Retinal pigment epithelial cell (primary cell): Measurements from ENCODE around the gene RNF149.
"Not testable (repeated sequence)": the region's sequence is repeated elsewhere in the genome, so short reads cannot be mapped to it uniquely, and the experiment has no call there.

Source experiments
- DNase-seq: peaks from one replicate; pipeline ENCODE4 v3.0.0-alpha.2; 2010; ENCODE audit warnings: low read depth
- H3K4me3 ChIP-seq: 2 replicates; pipeline ENCODE4 v1.5.1; 2011; ENCODE audit warnings: mild to moderate bottlenecking, low read length, control low read depth, moderate library complexity
- TF ChIP-seq, protein P1 (sequence below): conservative IDR thresholded peaks from 2 replicates; pipeline ENCODE4 v1.5.1; 2011; ENCODE audit warnings: low read depth, low read length, control low read depth, inconsistent platforms

Gene RNF149, protein sequence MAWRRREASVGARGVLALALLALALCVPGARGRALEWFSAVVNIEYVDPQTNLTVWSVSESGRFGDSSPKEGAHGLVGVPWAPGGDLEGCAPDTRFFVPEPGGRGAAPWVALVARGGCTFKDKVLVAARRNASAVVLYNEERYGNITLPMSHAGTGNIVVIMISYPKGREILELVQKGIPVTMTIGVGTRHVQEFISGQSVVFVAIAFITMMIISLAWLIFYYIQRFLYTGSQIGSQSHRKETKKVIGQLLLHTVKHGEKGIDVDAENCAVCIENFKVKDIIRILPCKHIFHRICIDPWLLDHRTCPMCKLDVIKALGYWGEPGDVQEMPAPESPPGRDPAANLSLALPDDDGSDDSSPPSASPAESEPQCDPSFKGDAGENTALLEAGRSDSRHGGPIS

DNA sequence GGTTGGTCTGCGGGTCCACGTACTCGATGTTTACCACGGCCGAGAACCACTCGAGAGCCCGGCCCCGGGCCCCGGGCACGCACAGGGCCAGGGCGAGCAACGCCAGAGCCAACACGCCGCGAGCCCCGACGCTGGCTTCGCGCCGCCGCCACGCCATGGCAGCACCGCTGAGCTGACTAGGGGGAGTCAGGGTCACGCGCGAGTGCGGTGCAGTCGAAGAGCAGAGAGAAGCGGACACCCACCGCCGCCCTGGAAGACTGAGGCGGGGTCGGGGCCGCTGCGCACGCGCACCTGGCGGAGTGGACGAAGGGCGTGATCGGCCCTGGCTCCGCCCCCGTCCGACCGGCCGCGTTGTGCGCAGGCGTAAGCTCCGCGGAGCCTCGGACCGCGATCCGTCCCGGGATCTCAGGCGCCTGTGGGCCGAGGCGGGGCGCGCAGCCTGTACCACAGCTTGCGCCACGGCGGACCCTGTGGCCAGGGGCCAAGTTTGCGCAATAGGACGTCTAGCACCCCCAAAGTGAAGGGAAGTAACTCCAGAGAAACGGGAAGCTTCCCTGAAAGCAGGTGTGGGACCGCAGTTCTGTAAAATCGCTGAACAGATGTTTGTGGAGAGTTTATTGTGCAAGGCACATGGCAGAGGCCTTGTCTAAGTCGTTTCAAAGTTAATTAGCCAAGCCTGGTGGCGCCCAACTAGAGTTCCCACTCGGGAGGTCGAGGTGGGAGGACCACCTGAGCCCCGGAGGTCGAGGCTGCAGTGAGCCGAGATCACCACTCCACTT is at the start of gene RNF149:
RNF149 (minus strand) TSS at position 270 of the 779 bp plus-strand sequence; CDS start at position 157, 113 bp downstream.
- H3K4me3 ChIP-seq: peak within 1 kb of the TSS; percentile 71
- TF ChIP-seq, protein P1, sequence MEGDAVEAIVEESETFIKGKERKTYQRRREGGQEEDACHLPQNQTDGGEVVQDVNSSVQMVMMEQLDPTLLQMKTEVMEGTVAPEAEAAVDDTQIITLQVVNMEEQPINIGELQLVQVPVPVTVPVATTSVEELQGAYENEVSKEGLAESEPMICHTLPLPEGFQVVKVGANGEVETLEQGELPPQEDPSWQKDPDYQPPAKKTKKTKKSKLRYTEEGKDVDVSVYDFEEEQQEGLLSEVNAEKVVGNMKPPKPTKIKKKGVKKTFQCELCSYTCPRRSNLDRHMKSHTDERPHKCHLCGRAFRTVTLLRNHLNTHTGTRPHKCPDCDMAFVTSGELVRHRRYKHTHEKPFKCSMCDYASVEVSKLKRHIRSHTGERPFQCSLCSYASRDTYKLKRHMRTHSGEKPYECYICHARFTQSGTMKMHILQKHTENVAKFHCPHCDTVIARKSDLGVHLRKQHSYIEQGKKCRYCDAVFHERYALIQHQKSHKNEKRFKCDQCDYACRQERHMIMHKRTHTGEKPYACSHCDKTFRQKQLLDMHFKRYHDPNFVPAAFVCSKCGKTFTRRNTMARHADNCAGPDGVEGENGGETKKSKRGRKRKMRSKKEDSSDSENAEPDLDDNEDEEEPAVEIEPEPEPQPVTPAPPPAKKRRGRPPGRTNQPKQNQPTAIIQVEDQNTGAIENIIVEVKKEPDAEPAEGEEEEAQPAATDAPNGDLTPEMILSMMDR: no peak
- DNase-seq: peak; percentile 55

DNA sequence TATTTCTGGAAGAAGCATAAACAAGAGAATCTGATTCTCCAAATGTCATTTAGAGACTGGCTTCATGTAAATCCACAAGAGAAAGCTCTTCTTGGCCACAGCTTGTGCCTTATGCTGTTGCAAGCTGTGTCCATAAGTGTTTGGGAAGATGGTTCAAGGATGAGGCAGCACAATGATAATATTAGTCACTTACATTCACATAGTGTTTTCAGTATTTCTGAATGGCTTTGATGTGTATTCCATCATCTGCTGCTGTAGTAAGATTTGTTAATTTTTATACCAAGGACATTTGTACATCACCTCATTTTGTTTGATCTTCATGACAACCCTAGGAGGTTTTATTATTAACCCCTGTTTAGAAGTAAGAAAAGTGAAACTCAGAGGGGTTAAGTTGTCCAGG is 48.9 kb upstream of the RNF149 start:
- TF ChIP-seq, protein P1: no peak
- H3K4me3 ChIP-seq: no peak overlapping the region
- DNase-seq: no peak

DNA sequence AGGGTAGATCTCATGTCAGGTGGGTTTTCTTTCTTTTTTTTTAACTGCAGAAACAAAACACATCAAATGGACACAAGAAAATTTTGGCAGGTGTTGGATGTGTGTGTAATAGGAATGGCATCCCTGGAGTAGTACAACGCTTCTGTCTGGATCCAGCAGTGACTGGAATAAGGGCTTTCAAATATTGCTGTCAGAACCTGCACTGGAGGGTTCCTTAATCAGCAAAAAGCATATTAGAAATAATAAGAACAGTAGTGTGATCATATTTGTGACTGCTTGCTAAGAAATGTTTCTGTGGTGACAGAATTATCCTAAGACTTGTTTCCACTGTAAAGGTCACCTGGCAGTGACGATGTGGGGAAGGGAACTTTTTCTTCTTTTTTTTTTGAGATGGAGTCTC is 48.0 kb upstream of the RNF149 start:
- TF ChIP-seq, protein P1: no peak
- no peak overlapping the region for H3K4me3 ChIP-seq
- DNase-seq: no peak

DNA sequence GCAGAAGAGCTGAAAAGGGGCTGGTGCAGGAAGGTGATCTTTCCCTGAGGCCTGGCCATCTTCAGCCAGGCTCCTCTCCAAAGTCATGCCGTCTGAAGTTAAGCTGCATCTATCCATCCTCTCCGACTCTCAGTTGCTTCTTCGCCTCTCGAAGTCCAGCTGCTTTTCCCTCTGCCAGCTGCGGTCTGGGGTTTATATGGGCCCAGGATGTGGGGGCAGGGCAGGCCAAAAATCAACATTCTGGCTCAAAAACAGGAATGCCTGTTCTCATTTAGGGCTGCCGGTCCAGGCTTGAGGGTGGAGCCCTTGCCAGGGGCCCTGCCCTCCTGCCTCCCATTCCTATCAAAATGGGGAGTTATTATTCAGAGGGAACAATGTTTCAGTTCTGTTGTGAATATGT is 47.6 kb upstream of the RNF149 start:
- H3K4me3 ChIP-seq: no peak overlapping the region
- no peak for DNase-seq
- TF ChIP-seq, protein P1: no peak

DNA sequence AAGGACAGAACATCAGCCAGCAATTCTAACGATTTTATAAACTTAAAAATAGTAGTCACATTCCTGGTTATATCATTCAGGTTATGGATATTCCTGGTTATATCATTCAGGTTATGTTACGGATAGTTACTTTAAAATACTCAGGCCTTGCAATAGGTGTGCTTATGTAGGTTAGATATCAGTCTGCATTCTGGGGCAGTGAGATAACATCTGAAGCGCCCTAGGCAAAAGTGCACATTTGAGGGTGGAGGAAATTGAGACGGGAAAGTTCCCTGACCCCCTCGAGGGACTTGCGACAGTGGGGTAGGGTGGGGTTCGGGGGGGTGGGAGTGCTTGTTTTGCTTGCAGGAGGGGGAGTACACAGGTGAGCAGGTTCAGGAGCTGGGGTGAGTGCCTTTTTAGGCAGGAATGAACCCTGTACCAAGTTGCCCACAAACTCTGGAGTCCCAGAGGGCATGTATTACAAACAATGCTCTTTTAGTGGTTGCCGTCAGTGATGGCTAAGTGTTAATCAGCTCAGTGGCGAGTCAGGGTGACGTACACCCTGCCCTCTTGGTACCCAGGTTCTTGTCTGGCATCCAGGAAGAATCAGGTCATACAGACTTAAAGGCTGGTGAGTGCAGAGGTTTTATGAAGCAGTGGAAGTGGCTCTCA is 47.0 kb upstream of the RNF149 start:
- no peak for DNase-seq
- H3K4me3 ChIP-seq: no peak overlapping the region
- TF ChIP-seq, protein P1: no peak

DNA sequence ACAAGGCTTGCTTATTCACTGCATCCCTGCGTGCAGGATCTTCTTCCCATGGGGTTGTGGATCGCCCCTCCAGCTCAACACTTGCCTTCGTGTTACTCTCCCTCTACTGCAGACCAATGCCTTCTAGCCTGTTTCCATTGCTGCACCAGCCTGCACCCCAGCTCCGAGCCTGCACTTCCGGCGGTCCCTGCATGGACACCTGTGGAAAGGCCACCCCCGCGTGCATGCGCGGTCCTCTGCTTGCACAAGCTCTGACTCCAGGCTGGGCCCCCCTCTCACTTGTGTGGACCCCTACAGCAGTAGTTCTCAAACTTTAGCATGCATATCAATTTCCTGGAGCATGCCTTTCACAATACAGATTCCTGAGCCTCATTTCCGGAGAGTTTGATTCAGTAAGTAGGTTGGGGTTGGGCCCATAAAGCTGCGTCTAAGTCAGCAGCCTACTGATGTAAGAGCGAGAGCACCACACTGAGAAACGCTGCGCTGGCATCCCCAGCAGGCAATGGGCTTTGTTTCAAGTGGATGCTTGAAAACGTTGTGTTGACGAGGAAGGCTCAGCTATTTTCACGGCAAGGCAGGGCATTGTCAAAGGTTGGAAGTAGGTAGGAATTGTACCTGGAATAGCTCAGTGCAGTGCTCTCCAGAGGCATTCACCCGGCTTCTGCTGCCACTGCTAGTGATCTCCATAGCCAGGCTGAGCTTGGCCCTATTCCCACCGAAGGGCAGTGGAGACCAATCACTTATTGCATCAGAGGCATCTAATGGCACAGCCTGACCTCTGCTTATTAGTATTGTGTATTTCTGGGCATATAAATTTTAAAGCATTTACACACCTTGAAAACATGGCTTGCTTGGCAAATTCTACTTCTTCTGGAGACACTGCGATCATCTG is 46.2 kb upstream of the RNF149 start:
- no peak for DNase-seq
- H3K4me3 ChIP-seq: no peak overlapping the region
- TF ChIP-seq, protein P1: no peak

DNA sequence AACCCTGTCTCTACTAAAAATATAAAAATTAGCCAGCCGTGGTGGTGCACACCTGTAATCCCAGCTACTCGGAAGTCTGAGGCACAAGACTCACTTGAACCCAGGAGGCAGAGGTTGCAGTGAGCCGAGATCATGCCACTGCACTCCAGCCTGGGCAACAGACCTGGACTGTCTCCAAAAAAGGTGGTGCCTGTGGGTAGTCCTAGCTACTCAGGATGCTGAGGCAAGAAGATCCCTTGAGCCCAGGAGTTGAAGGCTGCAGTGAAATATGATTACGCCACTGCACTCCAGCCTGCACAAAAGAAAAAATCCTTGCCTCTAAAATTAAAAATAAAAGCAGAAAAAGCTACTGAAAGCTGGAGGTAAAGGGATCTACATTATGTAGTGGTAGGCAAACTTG is 44.1 kb upstream of the RNF149 start:
- DNase-seq, H3K4me3 ChIP-seq: not testable (repeated sequence)
